ENCODE results near the gene MRPL3. TPM values are rescaled to one million over a fixed set of nuclear protein-coding genes. Genes with fewer than 3 reads are reported as not detected.
"Not testable (repeated sequence)": the region's sequence is repeated elsewhere in the genome, so short reads cannot be mapped to it uniquely, and the experiment has no call there.

The MRPL3 gene
- total RNA-seq, 6 donors from 2014 or later, result 27.6 to 74.3 (median 46.0) TPM

DNA sequence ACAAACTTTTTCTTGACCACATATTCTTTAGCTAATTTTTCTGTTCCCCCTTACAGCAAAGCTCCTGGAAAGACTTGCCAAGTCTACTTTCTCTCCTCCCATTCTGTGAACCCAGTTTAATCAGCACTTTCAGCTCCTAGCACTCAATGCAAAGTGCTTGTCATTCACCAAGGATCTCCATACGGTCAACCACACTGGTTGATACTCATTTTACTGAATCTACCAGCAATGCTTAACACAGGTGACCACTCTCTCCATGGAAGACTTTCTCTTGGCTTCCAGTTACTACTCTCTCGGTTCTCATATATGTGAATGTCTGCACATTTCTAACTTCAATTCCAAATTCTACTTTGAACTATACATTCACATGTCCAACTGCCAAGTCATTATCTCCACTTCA lies 11.7 kb downstream of the MRPL3 start:
- DNase-seq (no peak), ATAC-seq (ENCODE audit: low FRiP score in 2 of 2) (no peak)
- Histone ChIP-seq H3K27me3 (no peaks in the 10 kb centered on the region), H3K27ac (no peak overlapping the region), H3K4me3 (no peak overlapping the region), H3K9me3 (no peaks in the 10 kb centered on the region), H3K36me3 (peaks cover 0 to 72% (median 17%) of the 10 kb centered on the region in 4 donors), H3K4me1 (no peaks in the 10 kb centered on the region)
- TF ChIP-seq EP300 (IDR thresholded peaks at IDR 0.05) (no peak), POLR2A (IDR thresholded peaks at IDR 0.05) (no peak)
- 88 to 96% methylated on average over 2 of the region's 2 CpGs for WGBS, 2 donors

DNA sequence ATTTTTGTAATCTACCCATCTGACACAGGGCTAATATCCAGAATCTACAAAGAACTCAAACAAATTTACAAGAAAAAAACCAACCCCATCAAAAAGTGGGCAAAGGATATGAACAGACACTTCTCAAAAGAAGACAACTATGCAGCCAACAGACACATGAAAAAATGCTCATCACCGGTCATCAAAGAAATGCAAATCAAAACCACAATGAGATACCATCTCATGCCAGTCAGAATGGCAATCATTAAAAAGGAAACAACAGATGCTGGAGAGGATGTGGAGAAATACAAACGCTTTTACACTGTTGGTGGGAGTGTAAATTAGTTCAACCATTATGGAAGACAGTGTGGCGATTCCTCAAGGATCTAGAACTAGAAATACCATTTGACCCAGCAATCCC lies 16.2 kb downstream of the MRPL3 start:
- H3K9me3 ChIP-seq; H3K4me1 ChIP-seq; DNase-seq; H3K27me3 ChIP-seq; ATAC-seq (ENCODE audit: low FRiP score in 2 of 2); H3K27ac ChIP-seq; H3K4me3 ChIP-seq: not testable (repeated sequence)
- 75 to 85% methylated on average over 3 of the region's 3 CpGs for WGBS, 2 donors
- peaks cover 0 to 67% (median 9%) of the 10 kb centered on the region in 4 donors for H3K36me3 ChIP-seq

DNA sequence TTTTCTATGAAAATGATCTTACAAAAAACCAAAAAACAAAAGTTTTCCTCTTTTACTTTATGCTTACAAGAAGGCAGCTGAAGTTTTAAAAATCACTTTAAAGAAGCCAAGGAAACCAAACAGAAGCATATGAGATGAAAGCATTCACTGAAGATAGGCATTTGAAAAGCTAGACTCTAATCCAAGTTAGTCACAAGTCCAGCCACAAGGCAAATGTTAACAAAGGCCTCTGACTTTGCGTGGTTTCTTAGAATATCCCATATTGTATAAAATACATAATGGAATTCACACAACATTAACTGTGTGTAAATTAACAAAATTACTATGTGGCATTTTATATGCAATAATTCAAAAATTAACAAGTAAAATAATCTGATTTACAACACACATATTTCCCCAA lies 17.7 kb downstream of the MRPL3 start:
- H3K36me3 ChIP-seq, result peaks cover 0 to 66% (median 9%) of the 10 kb centered on the region in 4 donors
- no peak overlapping the region for H3K4me3 ChIP-seq
- no peak overlapping the region for H3K27ac ChIP-seq
- TF ChIP-seq POLR2AphosphoS5 (IDR thresholded peaks at IDR 0.05) (no peak), POLR2A (IDR thresholded peaks at IDR 0.05) (no peak), EP300 (IDR thresholded peaks at IDR 0.05) (no peak)
- TF ChIP-seq, protein P1, sequence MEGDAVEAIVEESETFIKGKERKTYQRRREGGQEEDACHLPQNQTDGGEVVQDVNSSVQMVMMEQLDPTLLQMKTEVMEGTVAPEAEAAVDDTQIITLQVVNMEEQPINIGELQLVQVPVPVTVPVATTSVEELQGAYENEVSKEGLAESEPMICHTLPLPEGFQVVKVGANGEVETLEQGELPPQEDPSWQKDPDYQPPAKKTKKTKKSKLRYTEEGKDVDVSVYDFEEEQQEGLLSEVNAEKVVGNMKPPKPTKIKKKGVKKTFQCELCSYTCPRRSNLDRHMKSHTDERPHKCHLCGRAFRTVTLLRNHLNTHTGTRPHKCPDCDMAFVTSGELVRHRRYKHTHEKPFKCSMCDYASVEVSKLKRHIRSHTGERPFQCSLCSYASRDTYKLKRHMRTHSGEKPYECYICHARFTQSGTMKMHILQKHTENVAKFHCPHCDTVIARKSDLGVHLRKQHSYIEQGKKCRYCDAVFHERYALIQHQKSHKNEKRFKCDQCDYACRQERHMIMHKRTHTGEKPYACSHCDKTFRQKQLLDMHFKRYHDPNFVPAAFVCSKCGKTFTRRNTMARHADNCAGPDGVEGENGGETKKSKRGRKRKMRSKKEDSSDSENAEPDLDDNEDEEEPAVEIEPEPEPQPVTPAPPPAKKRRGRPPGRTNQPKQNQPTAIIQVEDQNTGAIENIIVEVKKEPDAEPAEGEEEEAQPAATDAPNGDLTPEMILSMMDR (IDR thresholded peaks at IDR 0.05), result no peak
- no peaks in the 10 kb centered on the region for H3K9me3 ChIP-seq
- no peaks in the 10 kb centered on the region for H3K4me1 ChIP-seq
- no peak for DNase-seq
- no peak for ATAC-seq (ENCODE audit: low FRiP score in 2 of 2)
- H3K27me3 ChIP-seq, result no peaks in the 10 kb centered on the region
- 97% methylated on average over 1 of the region's 1 CpG for WGBS, 2 donors

DNA sequence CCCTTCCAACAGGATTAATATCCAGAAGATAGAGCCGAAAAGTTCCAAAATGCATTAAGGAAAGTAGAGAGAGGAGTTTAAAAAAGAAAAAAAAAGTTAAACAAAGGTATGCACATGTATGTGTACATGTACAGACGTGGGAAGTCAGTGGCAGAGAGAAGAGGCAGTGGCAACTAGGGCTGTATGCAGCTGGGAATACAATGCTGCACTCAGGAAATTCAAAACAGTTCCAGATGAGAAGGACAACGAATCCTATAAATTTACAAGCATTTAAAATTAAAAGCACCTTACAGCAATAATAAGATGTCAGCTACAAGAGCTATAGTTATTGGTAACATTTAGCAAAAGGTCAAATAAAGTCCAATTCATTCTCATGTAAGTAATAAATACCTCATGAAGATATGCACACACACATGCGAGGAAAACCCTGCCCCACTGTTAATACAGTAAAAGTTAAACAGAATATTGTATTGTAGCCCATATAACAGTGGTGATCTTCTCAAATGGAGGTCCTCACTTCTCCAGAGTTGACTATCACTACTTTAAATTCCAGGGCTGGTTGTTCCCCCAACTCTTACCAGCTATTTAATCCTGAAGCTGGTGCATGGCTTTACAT lies 18.2 kb downstream of the MRPL3 start:
- H3K9me3 ChIP-seq, result no peaks in the 10 kb centered on the region
- H3K27ac ChIP-seq, result no peak overlapping the region
- H3K27me3 ChIP-seq, result no peaks in the 10 kb centered on the region
- peaks cover 0 to 61% (median 9%) of the 10 kb centered on the region in 4 donors for H3K36me3 ChIP-seq
- H3K4me3 ChIP-seq, result no peak overlapping the region
- H3K4me1 ChIP-seq, result no peaks in the 10 kb centered on the region
- TF ChIP-seq POLR2A (IDR thresholded peaks at IDR 0.05) (no peak), POLR2AphosphoS5 (IDR thresholded peaks at IDR 0.05) (no peak), EP300 (IDR thresholded peaks at IDR 0.05) (no peak)
- TF ChIP-seq, protein P1 (IDR thresholded peaks at IDR 0.05), result no peak
- no peak for ATAC-seq (ENCODE audit: low FRiP score in 2 of 2)
- 93 to 95% methylated on average over 4 of the region's 4 CpGs for WGBS, 2 donors
- no peak for DNase-seq

DNA sequence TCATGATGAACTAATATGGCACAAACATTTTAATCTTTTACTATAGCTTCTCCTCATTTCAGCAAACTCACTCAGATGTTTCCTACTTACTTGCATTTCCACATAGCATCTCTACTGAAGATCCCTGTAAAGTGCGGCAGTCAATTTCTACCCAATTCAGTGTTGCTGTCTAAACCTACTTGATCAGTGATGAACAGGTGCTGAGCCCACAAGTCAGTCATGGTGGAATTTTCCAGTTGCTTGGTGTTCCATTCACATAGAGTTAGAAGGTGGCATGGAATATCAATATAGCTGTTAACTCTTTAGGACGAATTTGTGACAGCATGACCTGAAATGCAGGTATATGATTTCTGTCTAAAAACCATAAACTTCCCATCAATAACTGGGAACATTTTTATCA lies 22.7 kb downstream of the MRPL3 start:
- TF ChIP-seq POLR2A (IDR thresholded peaks at IDR 0.05), result no peak
- TF ChIP-seq, protein P1 (IDR thresholded peaks at IDR 0.05), result no peak
- no peak for TF ChIP-seq EP300 (IDR thresholded peaks at IDR 0.05)
- no peak for TF ChIP-seq POLR2AphosphoS5 (IDR thresholded peaks at IDR 0.05)
- WGBS, 2 donors, result 98 to 100% methylated on average over 2 of the region's 2 CpGs

DNA sequence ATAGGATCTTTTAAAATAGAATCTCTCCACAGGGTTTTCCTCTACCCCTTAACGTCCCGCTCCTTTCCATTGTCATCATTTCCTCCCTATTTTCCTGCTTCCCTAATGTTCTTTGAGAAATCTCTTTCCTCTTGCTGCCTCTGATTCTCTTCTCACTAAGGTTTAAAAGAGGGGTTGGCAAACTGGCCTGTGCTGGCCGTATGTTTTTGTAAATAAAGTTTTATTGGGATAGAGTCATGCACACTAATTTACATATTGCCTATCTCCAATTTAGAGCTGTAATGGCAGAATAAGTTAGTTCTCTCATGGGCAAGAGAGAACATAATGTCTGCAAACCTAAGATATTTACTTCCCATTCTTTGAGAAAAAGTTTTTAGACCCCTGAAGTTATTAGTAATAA lies 25.0 kb downstream of the MRPL3 start:
- H3K4me3 ChIP-seq, result no peak overlapping the region
- H3K27me3 ChIP-seq, result no peaks in the 10 kb centered on the region
- ATAC-seq (ENCODE audit: low FRiP score in 2 of 2) (no peak), DNase-seq (no peak)
- no peak overlapping the region for H3K27ac ChIP-seq
- H3K36me3 ChIP-seq, result peaks cover 0 to 19% (median 0%) of the 10 kb centered on the region in 4 donors
- H3K9me3 ChIP-seq, result no peaks in the 10 kb centered on the region
- TF ChIP-seq EP300 (IDR thresholded peaks at IDR 0.05) (no peak), POLR2A (IDR thresholded peaks at IDR 0.05) (no peak), POLR2AphosphoS5 (IDR thresholded peaks at IDR 0.05) (no peak)
- TF ChIP-seq, protein P1 (IDR thresholded peaks at IDR 0.05), result no peak
- 72 to 80% methylated on average over 3 of the region's 3 CpGs for WGBS, 2 donors
- H3K4me1 ChIP-seq, result no peaks in the 10 kb centered on the region

More for the DNA sequence above, 22.7 kb downstream of the MRPL3 start:
- Histone ChIP-seq H3K27me3 (no peaks in the 10 kb centered on the region), H3K9me3 (no peaks in the 10 kb centered on the region), H3K4me1 (no peaks in the 10 kb centered on the region), H3K4me3 (no peak overlapping the region), H3K27ac (no peak overlapping the region), H3K36me3 (peaks cover 0 to 30% (median 1%) of the 10 kb centered on the region in 4 donors)
- DNase-seq (no peak), ATAC-seq (ENCODE audit: low FRiP score in 2 of 2) (no peak)

All from upper lobe of left lung (tissue), 6 donors.